ENCODE results near the gene GFOD2.

GRCh38 chr16:67723151-67723910 lies 4.2 kb upstream of the GFOD2 start:
- TF ChIP-seq EZH2 (IDR thresholded peaks at IDR 0.05; ENCODE audit: insufficient read depth, poor library complexity, severe bottlenecking) (no peak), EZH2phosphoT487 (IDR thresholded peaks at IDR 0.05; ENCODE audit: insufficient read depth, low read depth) (no peak)
